ENCODE results near the gene LRRC8D. TPM values are rescaled to one million over a fixed set of nuclear protein-coding genes. Genes with fewer than 3 reads are reported as not detected.

Gene LRRC8D
- total and polyA plus RNA-seq, 2 experiments from 2014 or later: 23.6 to 48.8 TPM

- Mint-ChIP-seq H3K4me3 (no peak overlapping the region), H3K27ac (no peak overlapping the region)
- ATAC-seq: no peak
Measured at GRCh38 chr1:89962024-89962741, 141.4 kb downstream of the LRRC8D start.

More at GRCh38 chr1:89962024-89962741, 141.4 kb downstream of the LRRC8D start:
- Histone ChIP-seq H4K20me1 (replicated peaks; ENCODE audit: insufficient read depth) (no peaks in the 10 kb centered on the region), H3F3A (replicated peaks; ENCODE audit: low read depth) (no peaks in the 10 kb centered on the region), H3K79me2 (replicated peaks; ENCODE audit: insufficient read depth) (no peaks in the 10 kb centered on the region), H3K4me1 (ENCODE audit: insufficient read depth) (no peaks in the 10 kb centered on the region), H3K9me2 (ENCODE audit: insufficient read depth) (0 out of 2 replicates have a peak, but pooled peaks cover 4% of the 10 kb centered on the region), H3K27me3 (ENCODE audit: insufficient read depth) (no peaks in the 10 kb centered on the region), H3K27ac (ENCODE audit: low read depth) (no peak overlapping the region), H3K4me2 (no peak overlapping the region), H3K4me3 (no peak overlapping the region), H3K36me3 (ENCODE audit: insufficient read depth) (no peaks in the 10 kb centered on the region), H2AFZ (no peak overlapping the region)
- Mint-ChIP-seq H3K36me3 (ENCODE audit: low read depth) (0 out of 3 replicates have a peak, but pooled peaks cover 4% of the 10 kb centered on the region), H3K9me3 (peaks cover 14% of the 10 kb centered on the region), H3K4me1 (peaks cover 4% of the 10 kb centered on the region), H3K27me3 (ENCODE audit: insufficient read depth, low read depth, poor library complexity) (peaks cover 2% of the 10 kb centered on the region)
- TF ChIP-seq EZH2 (IDR thresholded peaks at IDR 0.05; ENCODE audit: low read depth, unreplicated experiment) (no peak), REST (IDR thresholded peaks at IDR 0.05; ENCODE audit: unreplicated experiment) (no peak), CREB1 (CRISPR knock-in tag; IDR thresholded peaks at IDR 0.05; ENCODE audit: low read depth) (no peak), ETS1 (IDR thresholded peaks at IDR 0.05) (no peak), ZNF114 (CRISPR knock-in tag; IDR thresholded peaks at IDR 0.05) (no peak), CTCF (conservative IDR thresholded peaks at IDR 0.05; ENCODE audit: low read depth in 2 of 2) (no peak), STAT1 (IDR thresholded peaks at IDR 0.05; ENCODE audit: unreplicated experiment) (no peak), NANOG (IDR thresholded peaks at IDR 0.05; ENCODE audit: borderline replicate concordance) (no peak), EZH2phosphoT487 (IDR thresholded peaks at IDR 0.05; ENCODE audit: unreplicated experiment) (no peak), JUNB (IDR thresholded peaks at IDR 0.05; ENCODE audit: unreplicated experiment) (no peak), ZNF331 (CRISPR knock-in tag; IDR thresholded peaks at IDR 0.05; ENCODE audit: low read depth) (no peak), ZNF462 (CRISPR knock-in tag; IDR thresholded peaks at IDR 0.05) (no peak), POLR2AphosphoS5 (IDR thresholded peaks at IDR 0.05; ENCODE audit: low read depth) (no peak)
- no peak for DNase-seq (ENCODE audit: low spot score)
